ENCODE data around the gene TICAM1. TPM values are rescaled to one million over a fixed set of nuclear protein-coding genes. Genes with fewer than 3 reads are reported as not detected.
A peak's percentile ranks its signal among the peaks of the same experiment; 100 is the strongest.

Gene TICAM1
- total and polyA plus RNA-seq, 2 experiments from 2014 or later = 3.7 to 21.3 TPM

GRCh38 chr19:4852484-4852883 lies 21.0 kb upstream of the TICAM1 start:
- WGBS (ENCODE audit: low lambda C conversion rate, missing lambda C conversion rate) = 97% methylated on average over 6 of the region's 6 CpGs
- Histone ChIP-seq H3K79me2 (no peaks in the 10 kb centered on the region), H3K4me2 (no peak overlapping the region), H3K27me3 (no peaks in the 10 kb centered on the region), H3K27ac (no peak overlapping the region), H4K20me1 (ENCODE audit: insufficient read depth, poor library complexity, severe bottlenecking) (no peaks in the 10 kb centered on the region), H2AFZ (no peak overlapping the region), H3K9me2 (replicated peaks; ENCODE audit: insufficient read depth) (no peaks in the 10 kb centered on the region), H3K4me3 (no peak overlapping the region), H3K4me1 (ENCODE audit: insufficient read depth) (no peaks in the 10 kb centered on the region), H3K9me3 (ENCODE audit: low read depth) (no peaks in the 10 kb centered on the region), H3K36me3 (replicated peaks; ENCODE audit: insufficient read depth, low read depth) (no peaks in the 10 kb centered on the region)
- TF ChIP-seq EZH2 (IDR thresholded peaks at IDR 0.05; ENCODE audit: borderline replicate concordance) = no peak
- no peak for TF ChIP-seq EZH2phosphoT487 (IDR thresholded peaks at IDR 0.05; ENCODE audit: low read depth, severe bottlenecking, unreplicated experiment)
- no peak for TF ChIP-seq CTCF (IDR thresholded peaks at IDR 0.05; ENCODE audit: poor library complexity)
- no peak for DNase-seq (ENCODE audit: low spot score)

- Histone ChIP-seq H4K20me1 (ENCODE audit: insufficient read depth, poor library complexity, severe bottlenecking) (no peaks in the 10 kb centered on the region), H3K9me3 (ENCODE audit: low read depth) (no peaks in the 10 kb centered on the region), H3K27me3 (no peaks in the 10 kb centered on the region), H3K4me2 (no peak overlapping the region), H3K79me2 (no peaks in the 10 kb centered on the region), H3K36me3 (replicated peaks; ENCODE audit: insufficient read depth, low read depth) (no peaks in the 10 kb centered on the region), H3K4me1 (ENCODE audit: insufficient read depth) (no peaks in the 10 kb centered on the region), H3K27ac (no peak overlapping the region), H3K4me3 (no peak overlapping the region), H2AFZ (no peak overlapping the region), H3K9me2 (replicated peaks; ENCODE audit: insufficient read depth) (no peaks in the 10 kb centered on the region)
- no peak for TF ChIP-seq EZH2 (IDR thresholded peaks at IDR 0.05; ENCODE audit: borderline replicate concordance)
- TF ChIP-seq CTCF (IDR thresholded peaks at IDR 0.05; ENCODE audit: poor library complexity) = peak; percentile 69
- no peak for TF ChIP-seq EZH2phosphoT487 (IDR thresholded peaks at IDR 0.05; ENCODE audit: low read depth, severe bottlenecking, unreplicated experiment)
- 91% methylated on average over 37 of the region's 42 CpGs for WGBS (ENCODE audit: low lambda C conversion rate, missing lambda C conversion rate)
- peak; percentile 68 for DNase-seq (ENCODE audit: low spot score)
These were observed 20.2 kb upstream of the TICAM1 start for GRCh38 chr19:4851551-4852290.

- 95% methylated on average over 7 of the region's 7 CpGs for WGBS (ENCODE audit: low lambda C conversion rate, missing lambda C conversion rate)
- no peak overlapping the region for H3K4me2 ChIP-seq
- H3K9me2 ChIP-seq (replicated peaks; ENCODE audit: insufficient read depth) = no peaks in the 10 kb centered on the region
- no peaks in the 10 kb centered on the region for H4K20me1 ChIP-seq (ENCODE audit: insufficient read depth, poor library complexity, severe bottlenecking)
- H3K4me1 ChIP-seq (ENCODE audit: insufficient read depth) = no peaks in the 10 kb centered on the region
- H3K9me3 ChIP-seq (ENCODE audit: low read depth) = no peaks in the 10 kb centered on the region
- no peak for DNase-seq (ENCODE audit: low spot score)
- H3K27ac ChIP-seq = no peak overlapping the region
- H3K4me3 ChIP-seq = no peak overlapping the region
- H3K79me2 ChIP-seq = no peaks in the 10 kb centered on the region
- H3K36me3 ChIP-seq (replicated peaks; ENCODE audit: insufficient read depth, low read depth) = no peaks in the 10 kb centered on the region
- no peak overlapping the region for H2AFZ ChIP-seq
- no peaks in the 10 kb centered on the region for H3K27me3 ChIP-seq
- TF ChIP-seq CTCF (IDR thresholded peaks at IDR 0.05; ENCODE audit: poor library complexity) (no peak), EZH2phosphoT487 (IDR thresholded peaks at IDR 0.05; ENCODE audit: low read depth, severe bottlenecking, unreplicated experiment) (no peak), EZH2 (IDR thresholded peaks at IDR 0.05; ENCODE audit: borderline replicate concordance) (no peak)
These were observed 17.5 kb upstream of the TICAM1 start for GRCh38 chr19:4849019-4849418.

Data from hepatocyte (in vitro differentiated cells).